WI38 (cell line): Measurements from ENCODE around the gene DND1.

Source experiments
- H3K4me3 ChIP-seq: 2 replicates; pipeline ENCODE4 v1.5.1; 2011; ENCODE audit warnings: low read depth, mild to moderate bottlenecking, control low read depth, low read length
- TF ChIP-seq, protein P1 (sequence below): IDR thresholded peaks from 2 replicates; pipeline ENCODE4 v1.5.1; 2012; ENCODE audit warnings: low read depth, mild to moderate bottlenecking, control low read depth, low read length

Gene DND1

DNA sequence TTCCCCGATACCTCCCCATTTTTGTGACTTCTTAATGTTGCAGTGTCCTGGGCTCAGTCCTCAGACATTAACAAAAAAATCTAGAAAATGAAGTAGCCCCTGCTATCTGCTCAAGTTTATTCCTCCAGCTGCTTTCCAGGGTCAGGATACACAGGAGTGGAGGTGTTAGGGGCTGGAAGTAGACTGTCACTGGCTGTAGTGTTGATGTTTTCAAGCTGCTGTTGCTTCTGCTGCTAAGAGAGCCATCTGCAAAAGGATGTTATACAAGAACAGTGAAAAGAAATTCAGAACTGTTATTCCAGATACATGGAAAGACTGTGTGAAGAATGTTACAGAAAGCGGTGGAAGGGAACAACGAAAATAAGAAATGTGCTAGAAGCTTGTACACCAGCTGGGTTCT is 51.1 kb downstream of the DND1 start:
- TF ChIP-seq, protein P1, sequence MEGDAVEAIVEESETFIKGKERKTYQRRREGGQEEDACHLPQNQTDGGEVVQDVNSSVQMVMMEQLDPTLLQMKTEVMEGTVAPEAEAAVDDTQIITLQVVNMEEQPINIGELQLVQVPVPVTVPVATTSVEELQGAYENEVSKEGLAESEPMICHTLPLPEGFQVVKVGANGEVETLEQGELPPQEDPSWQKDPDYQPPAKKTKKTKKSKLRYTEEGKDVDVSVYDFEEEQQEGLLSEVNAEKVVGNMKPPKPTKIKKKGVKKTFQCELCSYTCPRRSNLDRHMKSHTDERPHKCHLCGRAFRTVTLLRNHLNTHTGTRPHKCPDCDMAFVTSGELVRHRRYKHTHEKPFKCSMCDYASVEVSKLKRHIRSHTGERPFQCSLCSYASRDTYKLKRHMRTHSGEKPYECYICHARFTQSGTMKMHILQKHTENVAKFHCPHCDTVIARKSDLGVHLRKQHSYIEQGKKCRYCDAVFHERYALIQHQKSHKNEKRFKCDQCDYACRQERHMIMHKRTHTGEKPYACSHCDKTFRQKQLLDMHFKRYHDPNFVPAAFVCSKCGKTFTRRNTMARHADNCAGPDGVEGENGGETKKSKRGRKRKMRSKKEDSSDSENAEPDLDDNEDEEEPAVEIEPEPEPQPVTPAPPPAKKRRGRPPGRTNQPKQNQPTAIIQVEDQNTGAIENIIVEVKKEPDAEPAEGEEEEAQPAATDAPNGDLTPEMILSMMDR: no peak
- no peak overlapping the region for H3K4me3 ChIP-seq
